Keratinocyte (primary cell): ENCODE measurements around the gene INSC.

Experiments used
- CTCF ChIP-seq, 3 experiments: IDR thresholded peaks in 1 of 3; conservative IDR thresholded peaks in 1 of 3; optimal IDR thresholded peaks in 1 of 3; 2 replicates in 2 of 3; 3 replicates in 1 of 3; pipeline versions ENCODE3 to v1.5.1; 2011; ENCODE audit warnings: low read length in 3 of 3, mild to moderate bottlenecking in 3 of 3, moderate library complexity in 2 of 3, control low read depth in 1 of 3, inconsistent platforms in 1 of 3; ENCODE audit not compliant: insufficient read depth in 2 of 3; ENCODE audit errors: extremely low read depth in 1 of 3
- EZH2 ChIP-seq: IDR thresholded peaks from one replicate; pipeline ENCODE4 v1.6.1; 2012; ENCODE audit warnings: inconsistent platforms, mild to moderate bottlenecking, low read length, moderate library complexity

- TF ChIP-seq CTCF (optimal IDR thresholded peaks at IDR 0.05 in 1 of 3, IDR thresholded peaks at IDR 0.05 in 1 of 3, conservative IDR thresholded peaks at IDR 0.05 in 1 of 3; ENCODE audit: extremely low read depth in 1 of 3, insufficient read depth in 2 of 3, low read length in 3 of 3), result no peak
- no peak for TF ChIP-seq EZH2
These were observed 26.7 kb downstream of the INSC start for GRCh38 chr11:15141381-15141780.
